ENCODE measurements around the gene FOXA1. TPM values are rescaled to one million over a fixed set of nuclear protein-coding genes. Genes with fewer than 3 reads are reported as not detected.

Gene FOXA1
- total and polyA plus RNA-seq, 2 of the 8 experiments (the other 6 are each of a cell fraction or from before 2014, with no cell fraction given): 0.08 to 0.20 TPM

DNA sequence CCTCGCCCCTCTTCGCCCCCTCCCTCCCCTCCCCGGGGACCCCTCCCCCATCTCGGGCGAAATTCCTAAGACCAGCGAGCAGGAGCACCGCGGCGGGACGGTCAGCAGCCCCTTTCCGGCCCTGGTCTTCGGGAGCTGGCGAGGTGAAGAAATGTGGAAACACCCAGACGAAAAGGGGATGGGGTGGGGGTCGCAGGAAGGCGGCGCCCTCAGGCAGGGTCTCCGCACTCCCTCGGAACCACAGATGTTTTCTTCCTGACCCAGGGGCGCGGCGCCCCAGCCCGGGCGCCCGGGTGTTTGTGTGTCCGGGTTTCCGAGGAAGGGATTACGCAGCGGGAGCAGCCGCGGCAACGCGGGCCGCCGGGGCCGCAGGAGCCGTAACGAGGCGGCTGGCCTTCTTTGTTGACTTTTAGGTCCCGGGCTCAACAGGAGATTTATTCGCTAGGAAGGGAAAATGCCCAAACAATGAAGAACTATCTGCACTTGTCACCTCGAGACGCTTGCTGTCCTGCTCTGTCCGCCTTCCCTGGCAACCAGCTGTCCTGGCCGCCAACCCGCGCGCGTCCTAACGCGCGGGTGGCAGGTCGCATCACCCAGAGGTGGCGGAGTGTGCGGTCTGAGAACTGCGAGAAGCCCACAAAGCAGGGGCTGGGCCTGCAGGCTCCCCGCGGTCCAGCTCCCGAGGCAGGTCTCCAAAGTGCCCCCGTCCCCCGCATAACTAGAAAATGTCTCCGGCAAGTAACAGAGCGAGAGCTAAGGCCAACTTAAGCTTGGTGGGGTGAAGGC is 7.0 kb downstream of the FOXA1 start (continued):
- TF ChIP-seq, protein P1, sequence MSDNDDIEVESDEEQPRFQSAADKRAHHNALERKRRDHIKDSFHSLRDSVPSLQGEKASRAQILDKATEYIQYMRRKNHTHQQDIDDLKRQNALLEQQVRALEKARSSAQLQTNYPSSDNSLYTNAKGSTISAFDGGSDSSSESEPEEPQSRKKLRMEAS (IDR thresholded peaks at IDR 0.05): peak; percentile 11; the same call in 1 of the 2 replicates
- no peak for TF ChIP-seq EP300 (IDR thresholded peaks at IDR 0.05; ENCODE audit: borderline replicate concordance in 1 of 2, low read depth in 2 of 2, low read length in 2 of 2)
- no peak for TF ChIP-seq BACH1 (IDR thresholded peaks at IDR 0.05; ENCODE audit: low read length)
- no peak for TF ChIP-seq GTF2F1 (IDR thresholded peaks at IDR 0.05; ENCODE audit: borderline replicate concordance, low read depth, low read length)
- 0 out of 2 replicates have a peak, but pooled peaks have one; percentile 39 for TF ChIP-seq PHF8 (conservative IDR thresholded peaks at IDR 0.05; ENCODE audit: low read depth, low read length)
- TF ChIP-seq TAF1 (IDR thresholded peaks at IDR 0.05; ENCODE audit: low read depth, low read length): no peak
- no peak for TF ChIP-seq RXRA (IDR thresholded peaks at IDR 0.05; ENCODE audit: insufficient read depth, low read depth, low read length)
- no peak for TF ChIP-seq BRCA1 (IDR thresholded peaks at IDR 0.05; ENCODE audit: low read depth, low read length)
- TF ChIP-seq SUZ12 (IDR thresholded peaks at IDR 0.05; ENCODE audit: low read length): peak; percentile 76
- no peak for TF ChIP-seq POU5F1 (IDR thresholded peaks at IDR 0.05; ENCODE audit: low read depth, low read length)
- no peak for TF ChIP-seq SIRT6 (IDR thresholded peaks at IDR 0.05; ENCODE audit: low read length)
- no peak for TF ChIP-seq TCF12 (IDR thresholded peaks at IDR 0.05; ENCODE audit: low read depth, low read length)
- TF ChIP-seq, protein P2, sequence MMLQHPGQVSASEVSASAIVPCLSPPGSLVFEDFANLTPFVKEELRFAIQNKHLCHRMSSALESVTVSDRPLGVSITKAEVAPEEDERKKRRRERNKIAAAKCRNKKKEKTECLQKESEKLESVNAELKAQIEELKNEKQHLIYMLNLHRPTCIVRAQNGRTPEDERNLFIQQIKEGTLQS (IDR thresholded peaks at IDR 0.05; ENCODE audit: insufficient read depth, low read depth, low read length): no peak
- no peak for TF ChIP-seq HDAC6 (IDR thresholded peaks at IDR 0.05; ENCODE audit: low read depth, low read length)
- TF ChIP-seq EGR1 (IDR thresholded peaks at IDR 0.05; ENCODE audit: borderline replicate concordance, low read depth, low read length): no peak
- no peak for TF ChIP-seq TAF7 (optimal IDR thresholded peaks at IDR 0.05; ENCODE audit: borderline replicate concordance, low read depth, low read length)
- peak; percentile 96 for TF ChIP-seq CTBP2 (IDR thresholded peaks at IDR 0.05; ENCODE audit: borderline replicate concordance, insufficient read depth, insufficient read length, low read length)
- no peak for TF ChIP-seq CHD1 (IDR thresholded peaks at IDR 0.05; ENCODE audit: low read depth, low read length)
- no peak for TF ChIP-seq CBX8 (IDR thresholded peaks at IDR 0.05; ENCODE audit: borderline replicate concordance, low read depth, low read length)
- TF ChIP-seq SIX5 (IDR thresholded peaks at IDR 0.05; ENCODE audit: low read depth, low read length): no peak
- TF ChIP-seq SP1 (IDR thresholded peaks at IDR 0.05; ENCODE audit: low read depth, low read length): no peak
- no peak for TF ChIP-seq CEBPB (IDR thresholded peaks at IDR 0.05; ENCODE audit: low read depth, low read length)
- no peak for TF ChIP-seq SRF (IDR thresholded peaks at IDR 0.05; ENCODE audit: low read depth, low read length)
- peak; percentile 9 to 51; a peak in 3 of 4 replicates for TF ChIP-seq HDAC2 (IDR thresholded peaks at IDR 0.05; ENCODE audit: borderline replicate concordance in 1 of 2, low read depth in 2 of 2, low read length in 2 of 2)
- no peak for TF ChIP-seq POLR2A (IDR thresholded peaks at IDR 0.05; ENCODE audit: control extremely low read depth in 1 of 2, low read depth in 2 of 2, low read length in 2 of 2)
